ENCODE results near the gene NPHP3.

NPHP3 gene

GRCh38 chr3:132635052-132635451, 87.2 kb downstream of the NPHP3 start:
- TF ChIP-seq POLR2AphosphoS5 (IDR thresholded peaks at IDR 0.05; ENCODE audit: low read depth, low read length) (no peak), SIN3A (IDR thresholded peaks at IDR 0.05; ENCODE audit: borderline replicate concordance, insufficient read depth, low read length) (no peak), FOXP2 (optimal IDR thresholded peaks at IDR 0.05; ENCODE audit: borderline replicate concordance, extremely low read depth, extremely low read length, insufficient read depth) (no peak), TAF1 (IDR thresholded peaks at IDR 0.05; ENCODE audit: borderline replicate concordance, insufficient read depth, low read length) (no peak), REST (IDR thresholded peaks at IDR 0.05; ENCODE audit: insufficient read depth in 1 of 2, low read depth in 2 of 2, low read length in 2 of 2) (no peak)

Measured in PFSK-1 (cell line).